ENCODE results near the gene CPLX4. TPM values are rescaled to one million over a fixed set of nuclear protein-coding genes. Genes with fewer than 3 reads are reported as not detected.

The CPLX4 gene
- total RNA-seq, 2 experiments from 2014 or later = not detected

- Mint-ChIP-seq H3K4me1 (ENCODE audit: low read depth) (no peaks in the 10 kb centered on the region), H3K9me3 (no peaks in the 10 kb centered on the region), H3K27ac (no peak overlapping the region), H3K27me3 (ENCODE audit: low read depth) (peaks cover 21% of the 10 kb centered on the region), H3K4me3 (no peak overlapping the region), H3K36me3 (ENCODE audit: low read depth) (no peaks in the 10 kb centered on the region)
- intact Hi-C loops (cut with micrococcal nuclease) = loop anchor here (5.0 kb wide), 1 partner anchor 1242 kb away; no protein-coding TSS in a partner anchor
- DNase-seq = no peak
- CTCF ChIA-PET = interaction anchor here (9.1 kb wide), 1 partner anchor 97 kb away, joined by 162 read pairs; no protein-coding TSS in a partner anchor
Measured at GRCh38 chr18:59305295-59305694, 13.2 kb downstream of the CPLX4 start.

- no peak overlapping the region for H3K27ac Mint-ChIP-seq
- peaks cover 14% of the 10 kb centered on the region for H3K27me3 Mint-ChIP-seq (ENCODE audit: low read depth)
- H3K36me3 Mint-ChIP-seq (ENCODE audit: low read depth) = no peaks in the 10 kb centered on the region
- intact Hi-C loops (cut with micrococcal nuclease) = no loop called here
- CTCF ChIA-PET = interaction anchor here (0.6 to 4.2 kb wide), 3 partner anchors 36 to 99 kb away, joined by 3 to 31 read pairs (median 13); no protein-coding TSS in a partner anchor
- H3K4me1 Mint-ChIP-seq (ENCODE audit: low read depth) = no peaks in the 10 kb centered on the region
- no peak overlapping the region for H3K4me3 Mint-ChIP-seq
- H3K9me3 Mint-ChIP-seq = no peaks in the 10 kb centered on the region
- DNase-seq = no peak
Measured at GRCh38 chr18:59303656-59304195, 14.7 kb downstream of the CPLX4 start.

DNA sequence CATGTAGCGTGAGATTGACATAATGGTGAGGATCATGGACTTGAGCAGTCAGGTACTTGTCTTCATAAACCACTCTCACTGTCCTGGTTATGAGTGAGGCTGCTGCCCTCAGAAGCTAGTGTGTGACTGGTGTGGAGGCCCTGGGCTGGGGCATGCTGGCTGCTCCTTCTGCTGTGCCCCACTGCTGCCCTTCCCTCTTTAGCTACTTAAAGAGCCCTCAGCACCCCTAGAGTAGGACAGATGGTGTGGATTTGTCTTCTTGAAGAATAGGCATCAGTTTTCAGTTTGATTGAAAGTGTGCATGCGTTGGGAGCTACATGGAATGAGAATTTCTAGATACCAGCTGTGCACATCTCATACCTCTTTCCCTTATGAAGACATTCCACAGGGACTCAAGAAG is 15.4 kb downstream of the CPLX4 start:
- DNase-seq = no peak
- intact Hi-C loops (cut with micrococcal nuclease) = no loop called here

GRCh38 chr18:59301929-59302328 is 16.5 kb downstream of the CPLX4 start:
- Mint-ChIP-seq H3K9me3 (no peaks in the 10 kb centered on the region), H3K4me1 (ENCODE audit: low read depth) (no peaks in the 10 kb centered on the region), H3K27me3 (ENCODE audit: low read depth) (peaks cover 10% of the 10 kb centered on the region), H3K36me3 (ENCODE audit: low read depth) (no peaks in the 10 kb centered on the region), H3K27ac (no peak overlapping the region), H3K4me3 (no peak overlapping the region)
- DNase-seq = no peak
- CTCF ChIA-PET = interaction anchor here (3.4 to 4.2 kb wide), 2 partner anchors 53 to 101 kb away, joined by 13 to 31 read pairs; no protein-coding TSS in a partner anchor
- intact Hi-C loops (cut with micrococcal nuclease) = no loop called here

More for the DNA sequence above, 15.4 kb downstream of the CPLX4 start:
- Mint-ChIP-seq H3K27me3 (ENCODE audit: low read depth) (peaks cover 11% of the 10 kb centered on the region), H3K27ac (no peak overlapping the region), H3K4me1 (ENCODE audit: low read depth) (no peaks in the 10 kb centered on the region), H3K36me3 (ENCODE audit: low read depth) (no peaks in the 10 kb centered on the region), H3K9me3 (no peaks in the 10 kb centered on the region), H3K4me3 (no peak overlapping the region)
- CTCF ChIA-PET = interaction anchor here (3.4 to 4.2 kb wide), 2 partner anchors 54 to 99 kb away, joined by 13 to 31 read pairs; no protein-coding TSS in a partner anchor

DNA sequence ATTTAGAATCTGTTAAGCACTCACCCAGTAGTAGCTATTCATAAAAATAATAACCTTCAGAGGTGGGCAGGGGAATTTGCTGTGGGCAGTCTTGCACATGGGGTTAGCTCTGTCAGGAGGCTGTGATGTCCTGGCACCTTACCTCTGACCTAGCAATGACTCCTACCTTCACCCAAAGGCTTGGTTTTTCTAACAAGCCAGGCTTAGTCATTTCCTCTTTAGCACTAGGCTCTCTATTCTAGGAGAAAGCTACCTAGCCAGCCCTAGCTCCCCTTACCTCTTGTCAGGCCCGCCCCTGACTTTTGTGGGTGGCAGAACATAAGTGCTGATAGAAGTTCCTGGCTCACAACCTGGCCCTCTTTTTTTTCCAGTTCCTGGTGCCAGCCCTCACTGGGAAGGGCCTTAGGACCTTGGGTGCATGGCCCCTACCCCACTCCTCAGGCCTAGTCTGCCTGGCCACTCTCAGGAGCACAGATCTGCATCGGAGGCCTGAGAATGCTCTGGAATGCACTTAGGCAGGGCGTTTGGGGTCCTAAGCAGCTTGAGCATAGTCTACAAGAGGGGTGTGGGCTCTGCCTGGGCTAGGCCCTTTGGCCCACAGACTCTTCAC is 17.7 kb downstream of the CPLX4 start:
- no peak overlapping the region for H3K4me3 Mint-ChIP-seq
- H3K27ac Mint-ChIP-seq = no peak overlapping the region
- CTCF ChIA-PET = interaction anchor here (0.5 to 4.2 kb wide), 4 partner anchors 31 to 102 kb away, joined by 5 to 13 read pairs (median 8); no protein-coding TSS in a partner anchor
- no peaks in the 10 kb centered on the region for H3K36me3 Mint-ChIP-seq (ENCODE audit: low read depth)
- H3K27me3 Mint-ChIP-seq (ENCODE audit: low read depth) = peaks cover 7% of the 10 kb centered on the region
- no peaks in the 10 kb centered on the region for H3K4me1 Mint-ChIP-seq (ENCODE audit: low read depth)
- DNase-seq = peak; percentile 11
- no peaks in the 10 kb centered on the region for H3K9me3 Mint-ChIP-seq
- intact Hi-C loops (cut with micrococcal nuclease) = no loop called here

DNA sequence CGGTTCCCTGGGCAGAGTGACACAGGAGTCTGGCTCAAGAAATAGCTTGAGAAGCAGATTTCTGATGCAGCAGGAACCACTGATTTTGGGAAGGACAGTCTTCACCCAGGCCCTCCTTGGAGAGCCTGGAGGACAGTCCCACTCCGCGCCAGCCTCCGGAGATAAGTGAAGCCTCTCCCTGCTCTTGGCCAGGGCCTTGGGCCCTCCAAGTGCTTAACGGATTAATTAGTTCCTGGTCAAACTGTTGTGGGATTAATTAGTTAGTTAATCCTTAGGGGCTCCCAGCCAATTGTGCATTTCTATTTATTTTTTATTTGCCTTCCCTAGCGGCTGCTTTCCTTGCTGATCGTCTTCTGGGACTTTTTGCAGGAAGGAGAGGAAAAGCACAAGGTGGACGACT is 19.6 kb downstream of the CPLX4 start:
- H3K36me3 Mint-ChIP-seq (ENCODE audit: low read depth) = no peaks in the 10 kb centered on the region
- no peaks in the 10 kb centered on the region for H3K9me3 Mint-ChIP-seq
- no peak overlapping the region for H3K4me3 Mint-ChIP-seq
- H3K27me3 Mint-ChIP-seq (ENCODE audit: low read depth) = peaks cover 10% of the 10 kb centered on the region
- no peaks in the 10 kb centered on the region for H3K4me1 Mint-ChIP-seq (ENCODE audit: low read depth)
- H3K27ac Mint-ChIP-seq = no peak overlapping the region
- intact Hi-C loops (cut with micrococcal nuclease) = no loop called here
- CTCF ChIA-PET = interaction anchor here (1.5 kb wide), 1 partner anchor 104 kb away, joined by 6 read pairs; no protein-coding TSS in a partner anchor
- no peak for DNase-seq

DNA sequence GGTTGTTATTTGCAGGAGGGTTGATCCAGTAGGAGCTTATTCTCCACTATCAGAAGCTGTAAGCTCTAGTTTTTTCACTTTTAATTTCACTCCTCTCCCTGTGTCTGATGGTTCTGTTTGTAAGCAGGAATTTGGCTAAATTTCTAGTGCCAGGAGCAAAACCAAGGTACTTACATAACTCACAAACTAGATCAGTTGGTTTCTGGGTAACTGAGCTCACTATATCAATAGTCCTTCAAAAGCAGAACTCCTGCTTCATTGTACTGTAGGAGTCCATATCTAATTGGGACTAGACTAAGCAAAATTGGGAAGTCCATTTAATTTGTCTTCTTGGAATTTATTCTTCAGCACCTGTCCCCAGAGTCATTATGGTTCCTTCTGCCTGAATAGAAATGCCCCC is 25.1 kb downstream of the CPLX4 start:
- intact Hi-C loops (cut with micrococcal nuclease) = no loop called here
- Mint-ChIP-seq H3K27ac (no peak overlapping the region), H3K4me1 (ENCODE audit: low read depth) (no peaks in the 10 kb centered on the region), H3K9me3 (no peaks in the 10 kb centered on the region), H3K4me3 (no peak overlapping the region), H3K36me3 (ENCODE audit: low read depth) (no peaks in the 10 kb centered on the region), H3K27me3 (ENCODE audit: low read depth) (peaks cover 32% of the 10 kb centered on the region)
- CTCF ChIA-PET = no interaction called here
- no peak for DNase-seq

DNA sequence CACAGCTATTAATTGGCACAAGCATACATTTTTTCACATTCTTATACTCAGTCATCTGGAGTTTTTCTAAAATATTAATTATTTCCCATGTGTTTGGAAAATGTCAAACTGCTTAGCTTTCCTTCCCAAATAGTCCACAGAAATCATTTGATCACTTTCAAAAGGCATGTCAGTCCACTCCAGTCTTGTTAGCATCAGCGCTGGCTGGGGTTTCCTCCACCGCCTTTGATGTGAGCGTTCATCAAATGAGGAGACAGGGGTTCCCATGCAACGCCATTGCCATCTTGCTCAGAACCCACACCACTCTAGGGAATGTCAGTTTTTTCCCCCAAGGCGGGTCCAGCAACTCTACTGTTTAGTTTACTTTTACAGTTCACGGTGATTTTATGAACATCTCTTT is 32.1 kb downstream of the CPLX4 start:
- intact Hi-C loops (cut with micrococcal nuclease) = no loop called here
- Mint-ChIP-seq H3K27me3 (ENCODE audit: low read depth) (peaks cover 47% of the 10 kb centered on the region), H3K4me1 (ENCODE audit: low read depth) (no peaks in the 10 kb centered on the region), H3K36me3 (ENCODE audit: low read depth) (no peaks in the 10 kb centered on the region), H3K27ac (no peak overlapping the region), H3K4me3 (no peak overlapping the region), H3K9me3 (no peaks in the 10 kb centered on the region)
- CTCF ChIA-PET = interaction anchor here (1.0 to 1.3 kb wide), 4 partner anchors 17 to 48 kb away, joined by 3 to 4 read pairs (median 3); no protein-coding TSS in a partner anchor
- DNase-seq = no peak

DNA sequence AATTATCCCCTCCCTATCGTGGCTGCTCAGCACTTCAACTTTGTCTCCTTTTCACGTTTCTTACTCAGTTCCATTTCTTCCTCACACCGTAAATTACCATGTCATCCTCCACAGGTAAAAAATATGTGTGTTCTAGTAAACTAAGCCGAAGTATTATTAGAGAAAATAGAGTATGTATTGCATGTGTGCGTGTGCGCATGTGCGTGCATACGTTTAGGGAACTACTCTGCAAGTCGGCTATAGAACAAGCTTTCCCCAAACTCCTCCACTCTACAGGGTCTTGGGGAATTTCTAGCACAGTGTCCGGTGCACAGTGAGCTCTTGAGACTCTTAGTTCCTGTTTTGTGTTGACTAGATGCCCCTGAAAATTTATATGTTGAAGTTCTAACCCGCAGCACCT is 36.1 kb downstream of the CPLX4 start:
- no peaks in the 10 kb centered on the region for H3K36me3 Mint-ChIP-seq (ENCODE audit: low read depth)
- intact Hi-C loops (cut with micrococcal nuclease) = no loop called here
- DNase-seq = no peak
- H3K27me3 Mint-ChIP-seq (ENCODE audit: low read depth) = peaks cover 50% of the 10 kb centered on the region
- no peak overlapping the region for H3K27ac Mint-ChIP-seq
- CTCF ChIA-PET = no interaction called here
- no peaks in the 10 kb centered on the region for H3K4me1 Mint-ChIP-seq (ENCODE audit: low read depth)
- H3K4me3 Mint-ChIP-seq = no peak overlapping the region
- no peaks in the 10 kb centered on the region for H3K9me3 Mint-ChIP-seq

DNA sequence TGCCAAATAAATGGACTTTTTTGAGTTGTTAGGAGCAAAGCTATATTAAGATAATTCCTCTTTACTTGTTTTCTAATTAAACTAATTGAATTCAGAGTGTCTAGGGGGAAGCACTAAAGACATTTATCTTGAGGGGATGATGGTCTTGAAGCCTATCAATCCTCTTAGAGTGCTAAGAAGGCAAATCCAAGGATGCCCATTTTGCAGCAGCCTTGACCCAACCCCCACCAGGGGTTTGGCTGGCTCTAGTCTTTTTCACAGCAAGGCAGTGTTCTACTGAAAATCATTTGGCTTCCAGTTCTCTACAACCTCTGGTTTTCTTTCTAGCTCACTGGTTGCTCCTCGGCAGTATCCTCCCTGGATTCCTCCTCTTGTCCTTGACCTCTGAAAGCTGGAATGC is 38.7 kb downstream of the CPLX4 start:
- no peak for DNase-seq
- Mint-ChIP-seq H3K27ac (no peak overlapping the region), H3K9me3 (no peaks in the 10 kb centered on the region), H3K4me1 (ENCODE audit: low read depth) (no peaks in the 10 kb centered on the region), H3K4me3 (no peak overlapping the region), H3K36me3 (ENCODE audit: low read depth) (no peaks in the 10 kb centered on the region), H3K27me3 (ENCODE audit: low read depth) (peaks cover 51% of the 10 kb centered on the region)
- CTCF ChIA-PET = interaction anchor here (0.6 to 1.6 kb wide), 2 partner anchors 12 to 48 kb away, joined by 3 to 6 read pairs; no protein-coding TSS in a partner anchor
- intact Hi-C loops (cut with micrococcal nuclease) = loop anchor here (10.0 kb wide), 1 partner anchor 415 kb away; the partner anchor contains the start of gene CCBE1

- H3K4me3 Mint-ChIP-seq = no peak overlapping the region
- no peak overlapping the region for H3K27ac Mint-ChIP-seq
- H3K4me1 Mint-ChIP-seq (ENCODE audit: low read depth) = peaks cover 1% of the 10 kb centered on the region
- CTCF ChIA-PET = interaction anchor here (0.6 to 2.0 kb wide), 3 partner anchors 12 to 49 kb away, joined by 3 to 6 read pairs (median 5); no protein-coding TSS in a partner anchor
- no peak for DNase-seq
- intact Hi-C loops (cut with micrococcal nuclease) = loop anchor here (10.0 kb wide), 1 partner anchor 416 kb away; the partner anchor contains the start of gene CCBE1
- no peaks in the 10 kb centered on the region for H3K9me3 Mint-ChIP-seq
- H3K36me3 Mint-ChIP-seq (ENCODE audit: low read depth) = no peaks in the 10 kb centered on the region
- peaks cover 53% of the 10 kb centered on the region for H3K27me3 Mint-ChIP-seq (ENCODE audit: low read depth)
Measured at GRCh38 chr18:59279193-59279592, 39.3 kb downstream of the CPLX4 start.

- Mint-ChIP-seq H3K36me3 (ENCODE audit: low read depth) (no peaks in the 10 kb centered on the region), H3K27me3 (ENCODE audit: low read depth) (peaks cover 55% of the 10 kb centered on the region), H3K27ac (no peak overlapping the region), H3K4me1 (ENCODE audit: low read depth) (peaks cover 4% of the 10 kb centered on the region), H3K4me3 (no peak overlapping the region), H3K9me3 (no peaks in the 10 kb centered on the region)
- intact Hi-C loops (cut with micrococcal nuclease) = loop anchor here (10.0 kb wide), 1 partner anchor 416 kb away; the partner anchor contains the start of gene CCBE1
- CTCF ChIA-PET = interaction anchor here (1.6 to 2.0 kb wide), 2 partner anchors 12 to 30 kb away, joined by 5 to 6 read pairs; no protein-coding TSS in a partner anchor
- no peak for DNase-seq
Measured at GRCh38 chr18:59278793-59279192, 39.7 kb downstream of the CPLX4 start.
